Panc1 (cell line): ENCODE results near the gene NKAIN4. TPM values are rescaled to one million over a fixed set of nuclear protein-coding genes. Genes with fewer than 3 reads are reported as not detected.

ENCODE experiments used
- ATAC-seq: fragments of 200-7000 bp; cut with Tn5 transposase; 2 replicates; pipeline ENCODE4 v1.9.1; 2020; ENCODE audit warnings: mild to moderate bottlenecking, moderate library complexity
- BruUV-seq: library from RNA; stranded (reverse); fragments of 400-500 nt; replicated peaks from 2 replicates; lab custom pipeline; 2021; lab: Mats Ljungman, UMichigan
- CTCF ChIA-PET: fragments of 300-600 bp; sonication (Branson Sonifier 250); formaldehyde crosslinking; loops from one replicate; lab custom pipeline; 2022; ENCODE audit warnings: antibody characterized with exemption; lab: Charles Lee
- POLR2A ChIA-PET: fragments of 300-600 bp; sonication (Branson Sonifier 250); formaldehyde crosslinking; loops from one replicate; lab custom pipeline; 2022; ENCODE audit warnings: antibody characterized with exemption; lab: Charles Lee
- DNase-seq: peaks from one replicate; pipeline ENCODE4 v3.0.0-alpha.2; 2010; ENCODE audit warnings: low read depth, low spot score
- H3K27ac ChIP-seq: 2 replicates; pipeline ENCODE4 v1.5.1; 2011; ENCODE audit warnings: mild to moderate bottlenecking, low read length, inconsistent platforms
- H3K27me3 ChIP-seq: fragments of 200-500 bp; sonication (Bioruptor generic); 2 replicates; pipeline ENCODE4 v1.6.0; 2014; ENCODE audit warnings: low read length, inconsistent platforms; ENCODE audit not compliant: control insufficient read depth, insufficient read depth
- H3K36me3 ChIP-seq: fragments of 200-500 bp; sonication (Bioruptor generic); 2 replicates; pipeline ENCODE4 v1.5.1; 2014; ENCODE audit warnings: inconsistent platforms, mild to moderate bottlenecking, low read length, moderate library complexity; ENCODE audit not compliant: control insufficient read depth, insufficient read depth
- H3K4me1 ChIP-seq: 2 replicates; pipeline ENCODE4 v1.5.1; 2011; ENCODE audit warnings: inconsistent platforms, mild to moderate bottlenecking, low read length, moderate library complexity; ENCODE audit not compliant: control insufficient read depth, insufficient read depth
- H3K4me3 ChIP-seq, 2 experiments: 2 replicates each; pipeline ENCODE4 v1.5.1; 2011 to 2012; ENCODE audit warnings: low read depth in 2 of 2, low read length in 2 of 2, mild to moderate bottlenecking in 2 of 2, inconsistent platforms in 1 of 2, moderate library complexity in 1 of 2
- H3K9me3 ChIP-seq: fragments of 200-500 bp; sonication (Bioruptor generic); 2 replicates; pipeline ENCODE4 v1.5.1; 2014; ENCODE audit warnings: low read depth, mild to moderate bottlenecking, inconsistent platforms, low read length, moderate library complexity; ENCODE audit not compliant: control insufficient read depth, insufficient read depth
- CTCF ChIP-seq: fragments of 450-650 bp; IDR thresholded peaks from 2 replicates; pipeline ENCODE4 v1.5.1; 2017; ENCODE audit warnings: mild to moderate bottlenecking
- POLR2AphosphoS5 ChIP-seq: IDR thresholded peaks from 2 replicates; pipeline ENCODE4 v1.6.1; 2012; ENCODE audit warnings: mild to moderate bottlenecking, low read depth, low read length, moderate library complexity
- REST ChIP-seq, 2 experiments: IDR thresholded peaks; 2 replicates each; pipeline ENCODE4 v1.6.1; 2011 to 2012; ENCODE audit warnings: low read depth in 2 of 2, control low read depth in 1 of 2, low read length in 1 of 2, mild to moderate bottlenecking in 1 of 2, moderate library complexity in 1 of 2; ENCODE audit not compliant: insufficient read depth in 1 of 2
- SIN3A ChIP-seq: IDR thresholded peaks from 2 replicates; pipeline ENCODE4 v1.6.1; 2012; ENCODE audit warnings: low read depth, mild to moderate bottlenecking, low read length, moderate library complexity, borderline replicate concordance; ENCODE audit not compliant: insufficient read depth
- TCF7L2 ChIP-seq: IDR thresholded peaks from 2 replicates; pipeline ENCODE4 v1.6.1; 2011; ENCODE audit warnings: mild to moderate bottlenecking, low read depth, low read length, inconsistent platforms
- in situ Hi-C: cut with HindIII; loops from 2 replicates; pipeline ENCODE4 v1.10.0; 2016; ENCODE audit warnings: low sequenced_read_pairs, low pct_unique_long_range_greater_than_20kb
- intact Hi-C: fragments of 100-400 bp; cut with micrococcal nuclease; formaldehyde crosslinking; loops from one replicate; pipeline ENCODE4 v1.10.0; 2022; ENCODE audit not compliant: unreplicated experiment
- total RNA-seq: library from RNA; stranded (reverse); gene quantifications from one replicate; pipeline ENCODE4 v1.2.1, GENCODE V29; 2021; ENCODE audit not compliant: unreplicated experiment

Gene NKAIN4
- total RNA-seq, 1 experiment from 2014 or later: 5.5 TPM

GRCh38 chr20:63273059-63273579, 18.9 kb upstream of the NKAIN4 start:
- no TSS peak for BruUV-seq
- peak overlapping the region; percentile 82 for H3K27ac ChIP-seq
- DNase-seq (no peak), ATAC-seq (no peak)
- TF ChIP-seq SIN3A (no peak), REST (IDR thresholded peaks at IDR 0.05; ENCODE audit: insufficient read depth in 1 of 2, low read depth in 2 of 2, low read length in 1 of 2) (no peak), TCF7L2 (no peak), CTCF (no peak)
- no peaks in the 10 kb centered on the region; the same call in 1 of the 2 replicates for H3K36me3 ChIP-seq
- H3K27me3 ChIP-seq: no peaks in the 10 kb centered on the region
- intact Hi-C loops (no loop called here), in situ Hi-C loops (no loop called here)
- ChIA-PET POLR2A (interaction anchor here (0.6 kb wide), 2 partner anchors 54 to 59 kb away, joined by 4 to 5 read pairs; no protein-coding TSS in a partner anchor), CTCF (interaction anchor here (0.6 kb wide), 1 partner anchor 62 kb away, joined by 8 read pairs; no protein-coding TSS in a partner anchor)
- H3K9me3 ChIP-seq: no peaks in the 10 kb centered on the region
- peaks cover 15% of the 10 kb centered on the region for H3K4me1 ChIP-seq
- peak overlapping the region; percentile 95 to 99 for H3K4me3 ChIP-seq

GRCh38 chr20:63272105-63273058, 18.1 kb upstream of the NKAIN4 start, which contains the start of gene ARFGAP1:
ARFGAP1 (plus strand) TSS chr20:63272813; CDS start chr20:63275581, 2,768 bp downstream.
- Histone ChIP-seq H3K4me1 (peaks cover 15% of the 10 kb centered on the region), H3K27me3 (no peaks in the 10 kb centered on the region), H3K36me3 (no peaks in the 10 kb centered on the region; the same call in 1 of the 2 replicates), H3K4me3 (peak within 1 kb of the TSS; percentile 95 to 99), H3K27ac (peak within 1 kb of the TSS; percentile 82), H3K9me3 (no peaks in the 10 kb centered on the region)
- peak; percentile 97 for ATAC-seq
- ChIA-PET POLR2A (interaction anchor here (0.5 to 0.6 kb wide), 3 partner anchors 8 to 369 kb away, joined by 3 to 10 read pairs (median 4); no protein-coding TSS in a partner anchor), CTCF (interaction anchor here (0.6 to 0.7 kb wide), 2 partner anchors 49 to 61 kb away, joined by 3 to 8 read pairs; no protein-coding TSS in a partner anchor)
- BruUV-seq: no TSS peak
- intact Hi-C loops (no loop called here), in situ Hi-C loops (no loop called here)
- DNase-seq: no peak
- TF ChIP-seq SIN3A (peak; percentile 84; the same call in 1 of the 2 replicates), POLR2AphosphoS5 (peak; percentile 80), TCF7L2 (no peak), REST (IDR thresholded peaks at IDR 0.05; ENCODE audit: insufficient read depth in 1 of 2, low read depth in 2 of 2, low read length in 1 of 2) (no peak)
